ENCODE data around the gene CELA2A. TPM values are rescaled to one million over a fixed set of nuclear protein-coding genes. Genes with fewer than 3 reads are reported as not detected.
"Not testable (repeated sequence)": the region's sequence is repeated elsewhere in the genome, so short reads cannot be mapped to it uniquely, and the experiment has no call there.

Gene CELA2A
- total and polyA plus RNA-seq, 8 donors, result 360 to 20,184 (median 3,756) TPM

DNA sequence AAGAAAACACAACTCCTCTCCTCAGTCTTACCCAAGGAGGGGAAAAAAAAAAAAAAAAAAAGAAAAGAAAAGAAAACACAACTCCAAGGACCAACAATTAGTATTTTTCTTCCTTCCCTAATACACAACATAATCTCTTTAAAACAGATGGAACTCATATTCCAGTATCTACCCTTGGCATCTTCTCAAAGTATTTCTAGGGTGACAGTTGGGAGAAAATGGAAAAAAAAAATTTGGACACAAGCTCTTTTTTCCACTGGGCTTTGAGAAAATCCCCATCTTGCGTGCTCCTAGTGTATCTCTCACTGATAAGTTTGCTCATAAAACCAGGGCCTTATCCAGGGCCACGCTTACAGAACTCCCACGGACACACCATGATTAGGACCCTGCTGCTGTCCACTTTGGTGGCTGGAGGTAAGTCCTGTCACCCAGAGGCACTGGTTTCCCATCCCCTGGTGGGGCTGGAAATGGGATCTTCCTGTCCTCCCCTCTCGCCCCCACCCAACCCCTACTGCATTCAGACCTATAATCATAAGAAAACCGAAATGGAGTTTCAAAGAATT lies 19.3 kb downstream of the CELA2A start, which contains the start of gene CELA2B:
TSS of gene CELA2B (plus strand) at position 353 of the 563 bp plus-strand sequence. CDS start at position 375, 22 bp downstream.
- DNase-seq (no peak), FAIRE-seq (no peak), ATAC-seq (peak in 3 of 4 donors; percentile 7 to 52 (median 33))
- H3K27ac ChIP-seq, result peak within 1 kb of the TSS in 3 of 4 donors; percentile 18 to 62 (median 36)
- H3K27me3 ChIP-seq, result no peaks in the 10 kb centered on the region
- no peaks in the 10 kb centered on the region for H3K36me3 ChIP-seq
- WGBS, 2 donors, result 41 to 42% methylated on average over 5 of the region's 5 CpGs
- TF ChIP-seq, protein P1, sequence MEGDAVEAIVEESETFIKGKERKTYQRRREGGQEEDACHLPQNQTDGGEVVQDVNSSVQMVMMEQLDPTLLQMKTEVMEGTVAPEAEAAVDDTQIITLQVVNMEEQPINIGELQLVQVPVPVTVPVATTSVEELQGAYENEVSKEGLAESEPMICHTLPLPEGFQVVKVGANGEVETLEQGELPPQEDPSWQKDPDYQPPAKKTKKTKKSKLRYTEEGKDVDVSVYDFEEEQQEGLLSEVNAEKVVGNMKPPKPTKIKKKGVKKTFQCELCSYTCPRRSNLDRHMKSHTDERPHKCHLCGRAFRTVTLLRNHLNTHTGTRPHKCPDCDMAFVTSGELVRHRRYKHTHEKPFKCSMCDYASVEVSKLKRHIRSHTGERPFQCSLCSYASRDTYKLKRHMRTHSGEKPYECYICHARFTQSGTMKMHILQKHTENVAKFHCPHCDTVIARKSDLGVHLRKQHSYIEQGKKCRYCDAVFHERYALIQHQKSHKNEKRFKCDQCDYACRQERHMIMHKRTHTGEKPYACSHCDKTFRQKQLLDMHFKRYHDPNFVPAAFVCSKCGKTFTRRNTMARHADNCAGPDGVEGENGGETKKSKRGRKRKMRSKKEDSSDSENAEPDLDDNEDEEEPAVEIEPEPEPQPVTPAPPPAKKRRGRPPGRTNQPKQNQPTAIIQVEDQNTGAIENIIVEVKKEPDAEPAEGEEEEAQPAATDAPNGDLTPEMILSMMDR (IDR thresholded peaks at IDR 0.05), result no peak
- no peak within 1 kb of the TSS for H3K4me3 ChIP-seq
- intact Hi-C loops (cut with DNase I), result no loop called here
- H3K9me3 ChIP-seq, result no peaks in the 10 kb centered on the region
- H3K4me1 ChIP-seq, result peaks cover 5 to 15% (median 13%) of the 10 kb centered on the region in 3 donors

DNA sequence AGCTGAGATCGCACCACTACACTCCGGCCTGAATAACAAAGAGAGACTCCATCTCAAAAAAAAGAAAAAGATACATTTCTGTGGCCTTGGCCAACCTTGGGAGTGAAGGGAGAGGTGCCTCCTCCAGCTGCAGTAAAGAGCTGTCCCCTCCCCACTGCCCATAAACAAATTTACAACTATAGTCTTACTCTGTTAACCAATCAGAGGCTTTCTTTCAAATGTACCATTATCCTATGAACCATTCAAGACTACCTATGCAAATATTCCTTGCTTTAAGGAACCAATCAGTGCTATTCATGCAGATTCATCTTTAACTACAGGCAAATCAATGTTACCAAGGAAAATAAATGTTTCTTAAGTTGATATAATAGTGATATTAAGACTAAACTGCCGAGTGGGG lies 20.4 kb downstream of the CELA2A start:
- TF ChIP-seq, protein P1 (IDR thresholded peaks at IDR 0.05), result no peak
- Histone ChIP-seq H3K27me3 (no peaks in the 10 kb centered on the region), H3K9me3 (no peaks in the 10 kb centered on the region), H3K27ac (peak overlapping the region in 2 of 4 donors; percentile 36 to 62), H3K4me1 (peaks cover 5 to 15% (median 13%) of the 10 kb centered on the region in 3 donors), H3K4me3 (no peak overlapping the region), H3K36me3 (no peaks in the 10 kb centered on the region)
- FAIRE-seq (no peak), ATAC-seq (peak; percentile 33 to 46 (median 35)), DNase-seq (no peak)
- WGBS, 2 donors, result 36 to 42% methylated on average over 3 of the region's 3 CpGs
- intact Hi-C loops (cut with DNase I), result no loop called here

DNA sequence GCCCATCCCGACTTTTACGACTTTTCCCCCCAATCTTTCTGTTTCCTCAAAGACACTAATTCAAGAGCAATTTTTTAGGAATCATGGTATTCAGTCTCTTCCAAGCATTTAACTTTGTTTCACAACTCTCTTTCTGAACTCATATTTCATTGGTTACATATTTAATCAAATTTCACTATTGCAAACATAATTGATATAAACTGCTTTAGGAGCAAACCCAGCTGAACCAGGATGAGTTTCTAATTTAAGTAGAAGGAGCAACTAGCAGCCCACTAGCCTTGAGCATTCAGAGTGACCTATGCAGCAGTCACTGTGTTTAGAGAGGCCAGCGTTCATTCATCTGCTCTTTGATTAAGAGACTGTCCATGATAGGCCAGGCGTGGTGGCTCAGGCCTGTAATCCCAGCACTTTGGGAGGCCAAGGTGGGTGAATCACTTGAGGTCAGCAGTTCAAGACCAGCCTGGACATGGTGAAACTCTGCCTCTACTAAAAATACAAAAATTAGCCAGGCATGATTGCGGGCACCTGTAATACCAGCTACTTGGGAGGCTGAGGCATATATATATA lies 21.2 kb downstream of the CELA2A start:
- no peaks in the 10 kb centered on the region for H3K27me3 ChIP-seq
- H3K36me3 ChIP-seq, result no peaks in the 10 kb centered on the region
- H3K9me3 ChIP-seq, result no peaks in the 10 kb centered on the region
- WGBS, 2 donors, result 36 to 47% methylated on average over 5 of the region's 5 CpGs
- H3K27ac ChIP-seq, result peak overlapping the region in 1 of 4 donors; percentile 62
- peak in 1 of 4 donors; percentile 12 for ATAC-seq
- FAIRE-seq, result no peak
- peak overlapping the region in 1 of 4 donors; percentile 0 for H3K4me3 ChIP-seq
- peaks cover 5 to 15% (median 13%) of the 10 kb centered on the region in 3 donors for H3K4me1 ChIP-seq
- TF ChIP-seq, protein P1 (IDR thresholded peaks at IDR 0.05), result no peak
- DNase-seq, result no peak
- intact Hi-C loops (cut with DNase I), result no loop called here

DNA sequence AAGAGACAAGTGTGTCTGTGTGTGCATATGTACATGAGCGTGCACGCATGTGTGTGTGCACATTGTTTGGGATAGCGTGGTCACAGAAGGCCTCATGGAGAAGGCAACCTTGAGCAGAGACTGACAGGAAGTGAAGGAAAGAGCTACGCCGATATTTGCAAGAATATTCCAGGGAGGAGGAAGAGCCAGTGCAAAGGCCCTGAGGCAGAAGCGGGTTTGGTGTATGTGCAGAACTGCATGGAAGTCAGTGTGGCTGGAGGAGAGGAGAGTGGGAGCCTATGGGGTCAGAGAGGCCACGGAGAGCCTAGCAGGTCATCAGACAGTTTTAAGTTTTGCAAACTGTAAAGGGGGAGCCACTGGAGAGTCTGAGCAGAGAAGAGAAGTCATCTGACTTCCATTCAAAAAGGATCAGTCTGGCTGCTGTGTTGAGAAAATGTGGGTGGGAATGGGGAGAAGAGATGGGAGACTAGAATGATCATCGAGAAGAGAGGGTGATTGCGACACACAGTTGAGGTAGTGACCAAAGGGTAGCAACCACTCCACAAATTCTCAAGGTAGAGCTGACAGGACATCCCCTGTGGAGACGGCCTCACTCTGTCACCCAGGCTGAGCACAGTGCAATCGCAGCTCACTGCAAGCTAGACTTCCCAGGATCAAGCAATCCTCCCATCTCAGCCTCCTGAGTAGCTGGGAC lies 23.3 kb downstream of the CELA2A start:
- FAIRE-seq, result no peak
- peaks cover 5 to 10% (median 8%) of the 10 kb centered on the region in 3 donors for H3K4me1 ChIP-seq
- DNase-seq, result no peak
- no peaks in the 10 kb centered on the region for H3K27me3 ChIP-seq
- no peak for ATAC-seq
- H3K36me3 ChIP-seq, result no peaks in the 10 kb centered on the region
- no peak overlapping the region for H3K27ac ChIP-seq
- no peak overlapping the region for H3K4me3 ChIP-seq
- intact Hi-C loops (cut with DNase I), result no loop called here
- 49 to 62% methylated on average over 11 of the region's 11 CpGs for WGBS, 2 donors
- no peaks in the 10 kb centered on the region for H3K9me3 ChIP-seq
- TF ChIP-seq, protein P1 (IDR thresholded peaks at IDR 0.05), result no peak

DNA sequence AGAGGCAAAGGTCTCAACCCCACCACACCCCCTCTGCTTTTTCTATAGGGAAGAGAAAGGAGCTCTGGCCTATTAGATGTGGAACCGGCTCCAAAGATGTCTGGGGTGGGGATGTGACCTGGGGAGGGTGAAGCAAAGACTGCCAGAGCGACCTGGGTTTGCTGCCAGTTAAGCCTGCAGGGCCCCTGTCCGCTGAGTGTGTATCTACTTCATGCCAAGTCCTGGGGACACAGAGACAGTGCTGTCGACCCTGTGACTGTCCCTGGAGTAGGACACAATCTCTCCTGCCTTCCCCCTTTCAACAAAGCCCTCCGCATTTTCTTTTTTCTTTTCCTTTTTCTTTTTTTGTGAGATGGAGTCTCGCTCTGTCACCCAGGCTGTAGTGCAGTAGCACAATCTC lies 25.9 kb downstream of the CELA2A start:
- intact Hi-C loops (cut with DNase I); ATAC-seq; DNase-seq; FAIRE-seq; H3K4me3 ChIP-seq; H3K9me3 ChIP-seq; H3K4me1 ChIP-seq; H3K27ac ChIP-seq; H3K27me3 ChIP-seq: not testable (repeated sequence)
- peaks cover 0 to 17% (median 0%) of the 10 kb centered on the region in 3 donors for H3K36me3 ChIP-seq
- WGBS, 2 donors, result 60 to 65% methylated on average over 6 of the region's 6 CpGs

DNA sequence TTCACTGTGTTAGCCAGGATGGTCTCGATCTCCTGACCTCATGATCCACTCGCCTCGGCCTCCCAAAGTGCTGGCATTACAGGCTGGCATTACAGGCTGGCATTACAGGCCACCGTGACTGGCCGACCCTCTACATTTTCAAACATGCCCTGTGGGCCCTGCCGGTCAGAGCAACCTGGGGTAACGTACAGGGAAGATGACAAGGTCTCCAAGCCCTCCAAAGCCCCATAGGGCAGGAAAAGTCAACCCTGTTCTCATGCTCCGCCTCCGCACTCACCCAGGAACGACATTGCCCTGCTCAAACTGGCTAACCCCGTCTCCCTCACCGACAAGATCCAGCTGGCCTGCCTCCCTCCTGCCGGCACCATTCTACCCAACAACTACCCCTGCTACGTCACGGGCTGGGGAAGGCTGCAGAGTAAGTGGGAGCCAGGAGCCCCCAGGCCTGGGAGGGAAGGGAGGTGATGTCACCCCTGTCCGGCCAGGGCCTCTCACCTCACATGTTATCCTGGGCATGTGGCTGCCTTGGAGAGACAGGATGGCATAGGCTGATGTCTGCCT lies 26.5 kb downstream of the CELA2A start:
- H3K27ac ChIP-seq; H3K9me3 ChIP-seq; H3K4me3 ChIP-seq; intact Hi-C loops (cut with DNase I); FAIRE-seq; H3K4me1 ChIP-seq; DNase-seq; H3K27me3 ChIP-seq: not testable (repeated sequence)
- peaks cover 0 to 17% (median 0%) of the 10 kb centered on the region in 3 donors for H3K36me3 ChIP-seq
- WGBS, 2 donors, result 65 to 77% methylated on average over 12 to 15 of the region's 16 CpGs
- ATAC-seq, result peak in 1 of 4 donors; percentile 12

Measured in pancreas (tissue), 10 donors.